ENCODE data around the gene RPUSD1. TPM values are rescaled to one million over a fixed set of nuclear protein-coding genes. Genes with fewer than 3 reads are reported as not detected.

Gene RPUSD1
- total RNA-seq, 1 experiment from 2014 or later = 48.6 TPM

DNA sequence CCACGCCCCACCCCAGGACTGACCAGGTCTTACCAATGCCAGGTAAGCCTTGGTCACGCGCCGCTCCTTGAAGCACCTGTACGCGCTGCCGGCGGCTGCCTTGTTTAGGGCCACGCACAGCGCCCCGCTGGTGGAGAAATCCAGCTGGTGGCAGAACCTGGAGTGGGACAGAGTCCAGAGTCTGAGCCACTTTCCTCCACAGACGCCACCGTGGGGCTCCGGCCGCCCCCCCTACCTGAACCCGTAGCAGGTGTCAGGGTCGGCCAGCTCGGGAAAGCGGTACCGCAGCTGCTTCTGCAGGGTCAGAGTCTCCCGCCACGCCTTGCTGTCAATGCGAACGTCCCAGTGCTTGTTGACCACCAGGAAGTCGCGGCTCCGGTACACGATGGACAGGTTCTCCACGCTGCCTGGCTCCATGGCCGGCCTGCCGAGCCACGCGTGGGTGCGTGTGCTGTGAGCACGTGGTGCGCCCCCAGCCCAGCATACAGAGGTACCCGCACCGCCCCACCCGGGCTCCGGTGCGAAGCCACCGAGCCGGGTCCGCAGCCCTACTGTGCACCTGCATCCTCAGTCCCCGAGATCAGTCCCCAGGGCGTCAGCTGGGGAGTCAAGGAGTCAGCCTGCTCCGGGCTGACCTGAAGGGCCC lies 737 bp downstream of the RPUSD1 start:
- DNase-seq = no peak
- no peak overlapping the region for H3T11ph ChIP-seq (ENCODE audit: low read length)
- no peaks in the 10 kb centered on the region for H3K9me3 ChIP-seq (ENCODE audit: control insufficient read depth, low read depth, low read length)
- peak overlapping the region in 2 of 3 experiments; percentile 44 to 59; a peak in 3 of 7 replicates for H3K27ac Mint-ChIP-seq
- H4K20me1 ChIP-seq (ENCODE audit: control insufficient read depth, insufficient read depth, insufficient read length) = no peaks in the 10 kb centered on the region
- no peak overlapping the region for H3K4ac ChIP-seq (ENCODE audit: low read depth, low read length)
- no peak overlapping the region for H2AK5ac ChIP-seq (ENCODE audit: insufficient read length, low read length)
- H2BK12ac ChIP-seq (ENCODE audit: insufficient read length, low read depth, low read length) = no peak overlapping the region
- H2AFZ ChIP-seq (ENCODE audit: low read length) = no peak overlapping the region
- no peak overlapping the region for H2BK120ac ChIP-seq (ENCODE audit: low read depth, low read length, poor library complexity, severe bottlenecking)
- WGBS (ENCODE audit: extremely low coverage, insufficient read length, low lambda C conversion rate) = no CpG with 5 or more reads among the region's 47 CpGs
- H3K36me3 Mint-ChIP-seq (ENCODE audit: insufficient read depth in 1 of 3, low read depth in 3 of 3) = peaks cover 8 to 28% (median 25%) of the 10 kb centered on the region in 3 experiments; a peak in 6 of 7 replicates
- peaks cover 0 to 2% of the 10 kb centered on the region in 2 experiments; a peak in 1 of 4 replicates for H3K4me1 Mint-ChIP-seq
- H2BK5ac ChIP-seq (ENCODE audit: insufficient read length, low read length) = no peak overlapping the region
- peaks cover 11% of the 10 kb centered on the region for H3K23me2 ChIP-seq (ENCODE audit: insufficient read length, low read depth, low read length, poor library complexity, severe bottlenecking)
- no peaks in the 10 kb centered on the region for H3K9me3 Mint-ChIP-seq
- H3K27ac ChIP-seq (ENCODE audit: insufficient read length, low read depth, low read length) = no peak overlapping the region
- H3K27me3 ChIP-seq (ENCODE audit: insufficient read depth, low read length) = no peaks in the 10 kb centered on the region
- no peak overlapping the region for H2BK20ac ChIP-seq (ENCODE audit: low read depth, low read length, poor library complexity, severe bottlenecking)
- H4K91ac ChIP-seq (ENCODE audit: insufficient read length, low read depth, low read length) = no peak overlapping the region
- H3K56ac ChIP-seq (ENCODE audit: insufficient read length, low read depth, low read length) = no peak overlapping the region
- H3K4me1 ChIP-seq (ENCODE audit: insufficient read depth, low read length) = no peaks in the 10 kb centered on the region
- H4K8ac ChIP-seq (replicated peaks; ENCODE audit: insufficient read length, low read depth, low read length) = no peak overlapping the region
- H3K14ac ChIP-seq (ENCODE audit: insufficient read depth, low read length) = no peak overlapping the region; the same call in 1 of the 2 replicates
- H3K79me1 ChIP-seq (ENCODE audit: insufficient read depth, low read depth, low read length, poor library complexity, severe bottlenecking) = peaks cover 2% of the 10 kb centered on the region
- peak overlapping the region; percentile 87 to 93 for H3K4me3 Mint-ChIP-seq
- H3K9ac ChIP-seq (ENCODE audit: extremely low read depth, insufficient read length, low read length) = peak overlapping the region; percentile 63
- no peak overlapping the region for H4K5ac ChIP-seq (ENCODE audit: insufficient read length, low read depth, low read length)
- no peak overlapping the region for H3K18ac ChIP-seq (ENCODE audit: insufficient read length, low read depth, low read length)
- no peaks in the 10 kb centered on the region for H3K27me3 Mint-ChIP-seq (ENCODE audit: low read depth)
- H2BK15ac ChIP-seq (ENCODE audit: low read depth, low read length) = no peak overlapping the region
- no peaks in the 10 kb centered on the region; the same call in 1 of the 2 replicates for H3K79me2 ChIP-seq (ENCODE audit: insufficient read depth, low read length)
- H3K23ac ChIP-seq (ENCODE audit: insufficient read length, low read depth, low read length) = no peak overlapping the region
- peak overlapping the region; percentile 88 for H3K4me2 ChIP-seq (ENCODE audit: insufficient read depth, insufficient read length, low read length)
- TF ChIP-seq, protein P1, sequence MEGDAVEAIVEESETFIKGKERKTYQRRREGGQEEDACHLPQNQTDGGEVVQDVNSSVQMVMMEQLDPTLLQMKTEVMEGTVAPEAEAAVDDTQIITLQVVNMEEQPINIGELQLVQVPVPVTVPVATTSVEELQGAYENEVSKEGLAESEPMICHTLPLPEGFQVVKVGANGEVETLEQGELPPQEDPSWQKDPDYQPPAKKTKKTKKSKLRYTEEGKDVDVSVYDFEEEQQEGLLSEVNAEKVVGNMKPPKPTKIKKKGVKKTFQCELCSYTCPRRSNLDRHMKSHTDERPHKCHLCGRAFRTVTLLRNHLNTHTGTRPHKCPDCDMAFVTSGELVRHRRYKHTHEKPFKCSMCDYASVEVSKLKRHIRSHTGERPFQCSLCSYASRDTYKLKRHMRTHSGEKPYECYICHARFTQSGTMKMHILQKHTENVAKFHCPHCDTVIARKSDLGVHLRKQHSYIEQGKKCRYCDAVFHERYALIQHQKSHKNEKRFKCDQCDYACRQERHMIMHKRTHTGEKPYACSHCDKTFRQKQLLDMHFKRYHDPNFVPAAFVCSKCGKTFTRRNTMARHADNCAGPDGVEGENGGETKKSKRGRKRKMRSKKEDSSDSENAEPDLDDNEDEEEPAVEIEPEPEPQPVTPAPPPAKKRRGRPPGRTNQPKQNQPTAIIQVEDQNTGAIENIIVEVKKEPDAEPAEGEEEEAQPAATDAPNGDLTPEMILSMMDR (conservative IDR thresholded peaks at IDR 0.05) = no peak

Measured in H9 (cell line).